HepG2 (cell line): Measurements from ENCODE around the gene SLC10A2. TPM values are rescaled to one million over a fixed set of nuclear protein-coding genes. Genes with fewer than 3 reads are reported as not detected.

ENCODE experiments used
- ATAC-seq: fragments of 200-7000 bp; cut with Tn5 transposase; 3 replicates; pipeline ENCODE4 v1.9.1; 2020; ENCODE audit warnings: mild to moderate bottlenecking, moderate library complexity
- BruUV-seq: library from RNA; stranded (reverse); fragments of 400-500 nt; replicated peaks from 2 replicates; lab custom pipeline; 2021; lab: Mats Ljungman, UMichigan
- CTCF ChIA-PET: fragments of 300-600 bp; formaldehyde crosslinking; extraction: SDS; loops from one replicate; lab custom pipeline; 2021; ENCODE audit warnings: low total read pairs, inconsistent platforms, low intra/inter-chr PET ratio; lab: Yijun Ruan, JAX
- POLR2A ChIA-PET: fragments of 350-600 bp; sonication (Branson Sonifier 250); formaldehyde crosslinking; loops from one replicate; lab custom pipeline; 2020; ENCODE audit warnings: antibody characterized with exemption, inconsistent platforms; lab: Yijun Ruan, JAX
- DNase-seq: peaks from one replicate; pipeline ENCODE4 v3.0.0-alpha.2; 2015; ENCODE audit warnings: low spot score
- FAIRE-seq: peaks from 3 replicates; lab custom pipeline; 2011; peaks lifted over from hg19 to GRCh38; lab: Jason Lieb, UNC
- H2AFZ ChIP-seq: one replicate; pipeline ENCODE4 v1.6.1; 2011; ENCODE audit warnings: low read length, inconsistent platforms
- H3K27ac ChIP-seq: fragments of 300-600 bp; 3 replicates; pipeline ENCODE4 v1.8.0; 2011; ENCODE audit warnings: mixed run types, mild to moderate bottlenecking, mixed read lengths, low read length, inconsistent platforms; ENCODE audit not compliant: insufficient read depth; ENCODE audit errors: extremely low read length
- H3K27me3 ChIP-seq, 2 experiments: fragments of 200-600 bp in 1 of 2; 2 replicates in 1 of 2; 3 replicates in 1 of 2; pipeline versions ENCODE4 v1.6.0 to v1.8.0; 2011; ENCODE audit warnings: low read length in 2 of 2, mild to moderate bottlenecking in 2 of 2, moderate library complexity in 2 of 2, inconsistent platforms in 1 of 2; ENCODE audit not compliant: insufficient read depth in 2 of 2, control insufficient read depth in 1 of 2
- H3K36me3 ChIP-seq, 2 experiments: fragments of 200-600 bp in 1 of 2; replicated peaks in 1 of 2; 2 replicates in 1 of 2; 3 replicates in 1 of 2; pipeline versions ENCODE4 v1.5.1 to v1.8.0; 2011; ENCODE audit warnings: low read length in 2 of 2, inconsistent platforms in 1 of 2; ENCODE audit not compliant: insufficient read depth in 2 of 2, control insufficient read depth in 1 of 2
- H3K4me1 ChIP-seq: 2 replicates; pipeline ENCODE4 v1.5.1; 2012; ENCODE audit warnings: low read length, inconsistent platforms; ENCODE audit not compliant: insufficient read depth
- H3K4me2 ChIP-seq: 2 replicates; pipeline ENCODE4 v1.6.0; 2011; ENCODE audit warnings: low read depth, low read length, inconsistent platforms
- H3K4me3 ChIP-seq, 3 experiments: fragments of 200-600 bp in 1 of 3; sonication (generic), shearing (Covaris generic) in 1 of 3; replicated peaks in 1 of 3; 2 replicates each; pipeline ENCODE4 v1.5.1; 2011 to 2016; ENCODE audit warnings: low read length in 3 of 3, inconsistent platforms in 2 of 3, low read depth in 2 of 3, mild to moderate bottlenecking in 2 of 3, control low read depth in 1 of 3, mixed read lengths in 1 of 3; ENCODE audit not compliant: insufficient read depth in 1 of 3
- H3K79me2 ChIP-seq: one replicate; pipeline ENCODE4 v1.6.1; 2011; ENCODE audit warnings: low read length, inconsistent platforms; ENCODE audit not compliant: insufficient read depth
- H3K9ac ChIP-seq: 2 replicates; pipeline ENCODE4 v1.6.0; 2011; ENCODE audit warnings: mild to moderate bottlenecking, low read depth, low read length, inconsistent platforms; ENCODE audit not compliant: insufficient read depth
- H3K9me3 ChIP-seq: 2 replicates; pipeline ENCODE4 v1.5.1; 2012; ENCODE audit warnings: mild to moderate bottlenecking, low read length
- H4K20me1 ChIP-seq: 2 replicates; pipeline ENCODE4 v1.6.0; 2011; ENCODE audit warnings: inconsistent platforms, mild to moderate bottlenecking, low read length, moderate library complexity; ENCODE audit not compliant: insufficient read depth
- ARNTL ChIP-seq: sonication (generic); formaldehyde crosslinking; IDR thresholded peaks from 2 replicates; pipeline ENCODE4 v1.4.0; 2020; ENCODE audit warnings: mild to moderate bottlenecking, missing genetic modification reagents
- CCDC6 ChIP-seq: sonication (generic); formaldehyde crosslinking; IDR thresholded peaks from 2 replicates; pipeline ENCODE4 v1.8.1; 2022; ENCODE audit warnings: mild to moderate bottlenecking, missing genetic modification reagents, moderate library complexity
- CSRNP2 ChIP-seq: sonication (generic); formaldehyde crosslinking; conservative IDR thresholded peaks from 2 replicates; pipeline ENCODE4 v1.8.0; 2022; ENCODE audit warnings: low read depth, missing genetic modification reagents
- DNMT3B ChIP-seq: conservative IDR thresholded peaks from 2 replicates; pipeline ENCODE4 v1.6.1; 2016; ENCODE audit warnings: missing biosample characterization, control low read depth
- HIVEP1 ChIP-seq: sonication (generic); formaldehyde crosslinking; IDR thresholded peaks from 2 replicates; pipeline ENCODE4 v1.4.0; 2020; ENCODE audit warnings: mild to moderate bottlenecking, missing genetic modification reagents
- HMGA1 ChIP-seq: sonication (generic); formaldehyde crosslinking; conservative IDR thresholded peaks from 2 replicates; pipeline ENCODE4 v1.4.0; 2020; ENCODE audit warnings: missing genetic modification reagents
- KDM3A ChIP-seq: IDR thresholded peaks from 2 replicates; pipeline ENCODE4 v1.6.1; 2018; ENCODE audit warnings: low read depth, missing compliant biosample characterization
- KLF13 ChIP-seq: sonication (generic); formaldehyde crosslinking; IDR thresholded peaks from 2 replicates; pipeline ENCODE4 v1.4.0; 2020; ENCODE audit warnings: mild to moderate bottlenecking, missing genetic modification reagents
- MIER2 ChIP-seq: IDR thresholded peaks from 2 replicates; pipeline ENCODE4 v1.6.1; 2016; ENCODE audit warnings: missing biosample characterization, missing genetic modification reagents
- MLX ChIP-seq: IDR thresholded peaks from 2 replicates; pipeline ENCODE4 v1.6.1; 2016
- SMARCE1 ChIP-seq: fragments of 450-650 bp; IDR thresholded peaks from 2 replicates; pipeline ENCODE4 v1.6.1; 2017; ENCODE audit warnings: borderline replicate concordance
- SP1 ChIP-seq, 2 experiments: fragments of 450-650 bp in 1 of 2; sonication (generic) in 1 of 2; formaldehyde crosslinking in 1 of 2; IDR thresholded peaks; 2 replicates each; pipeline versions ENCODE4 v1.4.0 to v1.6.1; 2016 to 2020; ENCODE audit warnings: missing genetic modification reagents in 1 of 2
- ZBTB3 ChIP-seq: sonication (generic); formaldehyde crosslinking; IDR thresholded peaks from 2 replicates; pipeline ENCODE4 v1.4.0; 2020; ENCODE audit warnings: low read depth, mild to moderate bottlenecking, moderate library complexity, missing genetic modification reagents, borderline replicate concordance
- ZC3H13 ChIP-seq: sonication (generic); formaldehyde crosslinking; IDR thresholded peaks from 2 replicates; pipeline ENCODE4 v1.8.1; 2023; ENCODE audit warnings: mild to moderate bottlenecking, missing genetic modification reagents, moderate library complexity
- ZMYM4 ChIP-seq: sonication (generic); formaldehyde crosslinking; IDR thresholded peaks from 2 replicates; pipeline ENCODE4 v1.8.1; 2023; ENCODE audit warnings: mild to moderate bottlenecking, missing genetic modification reagents
- ZNF121 ChIP-seq: sonication (generic); formaldehyde crosslinking; IDR thresholded peaks from 2 replicates; pipeline ENCODE4 v1.5.0; 2020; ENCODE audit warnings: mild to moderate bottlenecking, missing genetic modification reagents
- ZNF564 ChIP-seq: sonication (generic); formaldehyde crosslinking; IDR thresholded peaks from 2 replicates; pipeline ENCODE4 v1.8.1; 2023; ENCODE audit warnings: mild to moderate bottlenecking, missing genetic modification reagents
- ZNF772 ChIP-seq: sonication (generic); formaldehyde crosslinking; IDR thresholded peaks from 2 replicates; pipeline ENCODE4 v1.5.0; 2020; ENCODE audit warnings: mild to moderate bottlenecking, missing genetic modification reagents
- WGBS: methylation state at CpG from one replicate; pipeline ENCODE4 v1.1.6; 2017; ENCODE audit warnings: low lambda C conversion rate; 5-methylcytosine and 5-hydroxymethylcytosine counted together
- in situ Hi-C: cut with HindIII; loops from 2 replicates; pipeline ENCODE4 v1.10.0; 2017; ENCODE audit warnings: low pct_unique_long_range_greater_than_20kb; ENCODE audit not compliant: extremely low pct_ligation_motif_present
- intact Hi-C: fragments of 100-400 bp; cut with micrococcal nuclease; formaldehyde crosslinking; loops from one replicate; pipeline ENCODE4 v1.10.0; 2022; ENCODE audit not compliant: unreplicated experiment
- polyA plus RNA-seq, 8 experiments: library from polyadenylated mRNA; depleted of rRNA in 3 of 8; stranded (reverse) in 7 of 8; unstranded in 1 of 8; fragments of >200 nt; fragmentation: Illumina TruSeq in 4 of 8; extraction: Trizol in 4 of 8; gene quantifications; 2 replicates each; pipeline versions ENCODE4 v1.2.1 to v1.2.3, GENCODE V29; 2011 to 2016; ENCODE audit warnings: low read depth in 4 of 8, missing spikeins in 1 of 8, mixed read lengths in 1 of 8; ENCODE audit not compliant: insufficient read depth in 1 of 8
- total RNA-seq, 5 experiments: library from RNA; depleted of rRNA; stranded (reverse); fragments of >200 nt; fragmentation: Illumina TruSeq; extraction: Trizol; gene quantifications; 2 replicates each; pipeline ENCODE4 v1.2.3, GENCODE V29; 2016; ENCODE audit warnings: low read depth in 1 of 5
- TF ChIP-seq, protein P1 (sequence below): sonication (generic); formaldehyde crosslinking; IDR thresholded peaks from 2 replicates; pipeline ENCODE4 v1.5.0; 2020; ENCODE audit warnings: mild to moderate bottlenecking, missing genetic modification reagents
- TF ChIP-seq, protein P2 (sequence below): IDR thresholded peaks from 2 replicates; pipeline ENCODE4 v1.6.1; 2016; ENCODE audit warnings: control low read depth

Gene SLC10A2
- total and polyA plus RNA-seq, 2 of the 13 experiments (the other 11 are each of a cell fraction or from before 2014, with no cell fraction given), result not detected

GRCh38 chr13:103081435-103081834 is 15.2 kb upstream of the SLC10A2 start:
- Histone ChIP-seq H3K4me3 (no peak overlapping the region), H3K9me3 (no peaks in the 10 kb centered on the region), H3K27ac (no peak overlapping the region), H3K4me1 (no peaks in the 10 kb centered on the region), H2AFZ (no peak overlapping the region), H3K36me3 (no peaks in the 10 kb centered on the region), H3K79me2 (no peaks in the 10 kb centered on the region), H3K4me2 (no peak overlapping the region), H3K27me3 (no peaks in the 10 kb centered on the region; a peak in 1 of 5 replicates), H4K20me1 (no peaks in the 10 kb centered on the region; the same call in 1 of the 2 replicates), H3K9ac (no peak overlapping the region)
- no peak for TF ChIP-seq CCDC6 (CRISPR knock-in tag)
- TF ChIP-seq ARNTL (CRISPR knock-in tag), result no peak
- no peak for TF ChIP-seq ZBTB3 (CRISPR knock-in tag)
- TF ChIP-seq CSRNP2 (CRISPR knock-in tag), result no peak
- TF ChIP-seq MLX, result no peak
- TF ChIP-seq ZC3H13, result no peak
- TF ChIP-seq, protein P1, sequence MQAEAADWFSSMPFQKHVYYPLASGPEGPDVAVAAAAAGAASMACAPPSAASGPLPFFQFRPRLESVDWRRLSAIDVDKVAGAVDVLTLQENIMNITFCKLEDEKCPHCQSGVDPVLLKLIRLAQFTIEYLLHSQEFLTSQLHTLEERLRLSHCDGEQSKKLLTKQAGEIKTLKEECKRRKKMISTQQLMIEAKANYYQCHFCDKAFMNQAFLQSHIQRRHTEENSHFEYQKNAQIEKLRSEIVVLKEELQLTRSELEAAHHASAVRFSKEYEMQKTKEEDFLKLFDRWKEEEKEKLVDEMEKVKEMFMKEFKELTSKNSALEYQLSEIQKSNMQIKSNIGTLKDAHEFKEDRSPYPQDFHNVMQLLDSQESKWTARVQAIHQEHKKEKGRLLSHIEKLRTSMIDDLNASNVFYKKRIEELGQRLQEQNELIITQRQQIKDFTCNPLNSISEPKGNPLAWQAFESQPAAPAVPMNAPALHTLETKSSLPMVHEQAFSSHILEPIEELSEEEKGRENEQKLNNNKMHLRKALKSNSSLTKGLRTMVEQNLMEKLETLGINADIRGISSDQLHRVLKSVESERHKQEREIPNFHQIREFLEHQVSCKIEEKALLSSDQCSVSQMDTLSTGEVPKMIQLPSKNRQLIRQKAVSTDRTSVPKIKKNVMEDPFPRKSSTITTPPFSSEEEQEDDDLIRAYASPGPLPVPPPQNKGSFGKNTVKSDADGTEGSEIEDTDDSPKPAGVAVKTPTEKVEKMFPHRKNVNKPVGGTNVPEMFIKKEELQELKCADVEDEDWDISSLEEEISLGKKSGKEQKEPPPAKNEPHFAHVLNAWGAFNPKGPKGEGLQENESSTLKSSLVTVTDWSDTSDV (CRISPR knock-in tag), result no peak
- TF ChIP-seq HMGA1 (CRISPR knock-in tag), result no peak
- TF ChIP-seq SMARCE1, result no peak
- no peak for TF ChIP-seq MIER2 (CRISPR knock-in tag)
- TF ChIP-seq, protein P2, sequence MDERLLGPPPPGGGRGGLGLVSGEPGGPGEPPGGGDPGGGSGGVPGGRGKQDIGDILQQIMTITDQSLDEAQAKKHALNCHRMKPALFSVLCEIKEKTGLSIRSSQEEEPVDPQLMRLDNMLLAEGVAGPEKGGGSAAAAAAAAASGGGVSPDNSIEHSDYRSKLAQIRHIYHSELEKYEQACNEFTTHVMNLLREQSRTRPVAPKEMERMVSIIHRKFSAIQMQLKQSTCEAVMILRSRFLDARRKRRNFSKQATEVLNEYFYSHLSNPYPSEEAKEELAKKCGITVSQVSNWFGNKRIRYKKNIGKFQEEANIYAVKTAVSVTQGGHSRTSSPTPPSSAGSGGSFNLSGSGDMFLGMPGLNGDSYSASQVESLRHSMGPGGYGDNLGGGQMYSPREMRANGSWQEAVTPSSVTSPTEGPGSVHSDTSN, result no peak
- TF ChIP-seq ZMYM4, result no peak
- no peak for TF ChIP-seq KLF13 (CRISPR knock-in tag)
- TF ChIP-seq DNMT3B, result no peak
- TF ChIP-seq HIVEP1 (CRISPR knock-in tag), result no peak
- no peak for TF ChIP-seq ZNF121 (CRISPR knock-in tag)
- TF ChIP-seq KDM3A, result no peak
- TF ChIP-seq ZNF772, result no peak
- no peak for TF ChIP-seq ZNF564 (CRISPR knock-in tag)
- TF ChIP-seq SP1 (IDR thresholded peaks at IDR 0.05), result no peak
- TF ChIP-seq SP1 (CRISPR knock-in tag; IDR thresholded peaks at IDR 0.05), result no peak
- WGBS, result 8% methylated on average over 2 of the region's 2 CpGs
- in situ Hi-C loops (no loop called here), intact Hi-C loops (no loop called here)
- ChIA-PET POLR2A (no interaction called here), CTCF (no interaction called here)
- no TSS peak for BruUV-seq
- FAIRE-seq, result no peak
- no peak for ATAC-seq
- no peak for DNase-seq
